Endodermal cell (in vitro differentiated cells): ENCODE results near the gene ZRANB3. TPM values are rescaled to one million over a fixed set of nuclear protein-coding genes. Genes with fewer than 3 reads are reported as not detected.

Experiments used
- total RNA-seq, 2 donors: library from RNA; stranded (reverse); fragmentation: NEBNext Ultra II Directional in 1 of 2; extraction: Animal tissue kit (Norgen Biotek cat#: 25700) in 1 of 2; gene quantifications; 2 replicates in 1 of 2; 3 replicates in 1 of 2; pipeline ENCODE4 v1.2.1, GENCODE V29; 2021

ZRANB3 gene
- total RNA-seq, 2 donors from 2014 or later = 17.2 to 20.7 TPM

Other genes with a start within 250 kb of the ZRANB3 start
- 10 to 100 TPM; 52.6 to 67.0 TPM for gene R3HDM1, start 266 bp upstream of the ZRANB3 start, total RNA-seq
- gene UBXN4, start 210.6 kb upstream of the ZRANB3 start, total RNA-seq = 10 to 100 TPM; 81.0 to 81.6 TPM